ENCODE results near the gene CD164L2.

Gene CD164L2

DNA sequence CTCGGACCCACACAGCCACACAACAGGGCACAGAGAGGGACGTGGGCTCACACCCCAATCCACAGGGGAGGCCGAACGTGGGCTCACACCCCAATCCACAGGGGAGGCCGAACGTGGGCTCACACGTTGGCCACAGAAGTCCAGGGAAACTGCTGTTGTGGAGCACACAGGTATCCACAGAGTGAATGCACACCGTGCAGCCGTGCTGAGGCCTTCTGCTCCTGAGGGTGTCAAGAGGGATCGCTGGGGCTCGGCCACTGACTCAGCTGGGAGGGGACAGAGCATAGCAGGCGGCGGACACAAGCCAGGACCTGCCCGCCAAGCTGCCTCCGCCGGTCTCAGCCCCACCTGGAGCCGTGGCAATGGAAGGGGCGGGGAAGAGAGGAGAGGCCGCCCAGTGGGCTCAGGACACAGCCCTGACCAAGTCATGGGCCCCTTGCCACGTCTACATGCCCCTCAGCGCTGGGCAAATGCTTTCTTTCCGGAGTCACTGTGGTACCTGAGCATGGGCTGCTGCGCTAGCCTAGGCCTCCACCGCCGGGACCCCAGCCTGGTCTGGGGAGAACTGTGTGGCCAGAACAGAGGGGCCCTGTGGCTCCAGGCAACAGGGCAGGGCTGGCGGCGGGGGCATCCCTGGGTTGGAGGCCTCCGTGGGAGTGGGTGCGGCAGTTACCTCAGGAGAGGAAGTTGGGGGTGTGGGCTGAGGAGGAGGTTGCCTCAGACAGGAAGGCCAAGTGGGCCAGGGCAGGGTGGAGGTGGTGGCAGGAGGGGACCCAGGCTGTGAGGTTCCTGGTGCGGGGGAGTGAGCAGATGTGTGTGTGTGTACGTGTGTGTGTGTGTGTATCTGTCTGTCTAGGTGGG is 40.1 kb downstream of the CD164L2 start:
- no peak for FAIRE-seq

DNA sequence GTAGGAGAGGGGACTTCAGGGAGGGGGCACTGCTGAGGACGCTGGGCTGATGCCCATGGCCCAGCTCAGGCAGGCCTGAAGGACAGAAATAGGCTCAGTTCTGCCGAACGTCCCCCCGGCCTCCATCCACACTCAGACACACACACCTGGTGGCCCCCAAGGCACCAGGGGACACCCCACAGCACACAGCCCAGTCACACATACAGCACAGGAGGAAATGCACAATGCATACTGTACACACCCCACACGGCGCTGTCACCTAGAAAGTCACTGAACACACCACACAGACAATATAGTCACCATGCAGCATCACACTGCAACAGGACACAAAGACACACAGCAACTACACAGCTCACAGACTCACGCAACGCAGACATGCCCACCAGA is 40.7 kb downstream of the CD164L2 start:
- no peak for FAIRE-seq

GRCh38 chr1:27341525-27342252 is 41.4 kb downstream of the CD164L2 start, which contains the start of gene SYTL1:
Gene SYTL1, plus strand, starts transcription at chr1:27342022. Its CDS starts 3,313 bp downstream, at chr1:27345335.
- no peak for FAIRE-seq

DNA sequence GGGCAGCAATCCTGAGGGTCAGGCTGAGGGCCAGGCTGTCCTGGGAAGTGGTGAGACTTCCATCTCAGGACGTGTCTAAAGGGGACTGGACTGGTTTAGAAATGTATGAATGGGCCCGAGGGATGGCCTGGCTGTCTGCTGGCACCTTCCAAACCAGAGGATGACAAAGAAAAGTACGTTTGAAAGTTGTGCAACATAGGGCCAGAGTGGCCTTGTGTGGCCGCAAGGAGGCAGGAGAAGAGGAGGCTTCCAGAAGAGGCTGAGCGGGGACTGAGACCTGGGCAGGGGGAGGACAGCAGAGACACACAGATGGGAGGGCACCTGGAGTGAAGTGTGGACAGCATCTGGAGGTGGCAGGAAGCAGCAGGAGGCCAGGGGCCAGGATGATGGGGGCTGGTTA is 43.9 kb downstream of the CD164L2 start:
- FAIRE-seq = no peak

DNA sequence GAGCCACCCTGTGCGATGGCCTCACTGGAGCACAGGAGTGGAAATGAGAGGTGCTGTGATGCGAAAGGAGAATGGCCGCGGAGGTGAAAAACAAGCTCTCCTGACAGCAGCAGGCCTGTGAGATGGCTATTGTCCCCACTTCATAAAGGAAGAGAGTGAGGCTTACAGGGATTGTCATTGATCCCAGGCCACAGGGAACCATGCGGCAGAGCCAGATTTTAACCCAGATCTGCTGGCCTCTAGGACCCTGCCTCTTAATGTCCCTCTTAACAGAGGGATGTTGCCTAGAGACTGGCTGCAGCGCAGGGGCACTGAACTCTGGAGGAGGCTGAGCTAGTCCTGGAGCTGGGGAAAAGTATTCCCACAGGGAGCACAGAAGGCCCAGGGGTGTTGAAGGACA is 44.4 kb downstream of the CD164L2 start:
- no peak for FAIRE-seq

DNA sequence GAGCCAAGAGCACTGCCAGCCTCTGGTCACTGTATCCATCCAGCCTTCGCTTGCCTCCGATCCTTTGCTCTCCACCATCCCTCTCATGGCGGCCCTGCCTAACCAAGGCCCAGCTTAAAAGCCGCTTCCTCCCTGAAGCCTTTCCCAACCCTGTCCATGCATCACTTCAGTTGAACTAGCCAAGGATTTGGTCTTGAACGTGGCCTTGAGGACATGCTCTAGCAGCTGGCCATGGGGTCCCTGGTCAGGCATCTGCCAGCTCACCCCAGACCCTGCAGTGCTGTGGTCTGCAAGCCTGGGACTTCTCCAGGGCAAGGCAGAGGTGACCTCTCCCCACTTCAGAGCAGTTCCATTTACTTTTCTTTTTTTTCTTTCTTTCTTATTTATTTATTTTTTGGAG is 46.4 kb downstream of the CD164L2 start:
- FAIRE-seq = no peak

- FAIRE-seq = no peak
These were observed 47.4 kb downstream of the CD164L2 start for GRCh38 chr1:27335506-27336422.

DNA sequence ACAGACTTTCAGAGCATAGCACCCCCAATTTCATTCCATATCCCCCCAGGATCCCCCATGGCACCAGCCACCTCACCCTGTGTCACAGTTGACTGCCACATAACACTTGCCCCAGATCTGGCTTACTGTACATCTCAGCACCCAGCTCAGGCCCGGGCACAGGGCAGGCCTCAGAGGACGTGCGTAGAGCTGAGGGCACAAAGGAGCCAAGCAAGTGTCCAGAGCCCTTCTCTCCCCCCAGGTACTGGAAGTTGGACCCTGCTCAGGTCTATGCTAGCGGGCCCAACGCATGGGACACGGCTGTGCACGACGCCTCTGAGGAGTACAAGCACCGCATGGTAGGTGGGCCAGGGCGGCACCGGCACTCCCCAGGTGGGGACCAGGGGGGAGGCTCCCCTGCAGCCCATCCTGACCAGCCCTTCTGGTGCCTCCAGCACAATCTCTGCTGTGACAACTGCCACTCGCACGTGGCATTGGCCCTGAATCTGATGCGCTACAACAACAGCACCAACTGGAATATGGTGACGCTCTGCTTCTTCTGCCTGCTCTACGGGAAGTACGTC is 49.3 kb downstream of the CD164L2 start:
- no peak for FAIRE-seq

DNA sequence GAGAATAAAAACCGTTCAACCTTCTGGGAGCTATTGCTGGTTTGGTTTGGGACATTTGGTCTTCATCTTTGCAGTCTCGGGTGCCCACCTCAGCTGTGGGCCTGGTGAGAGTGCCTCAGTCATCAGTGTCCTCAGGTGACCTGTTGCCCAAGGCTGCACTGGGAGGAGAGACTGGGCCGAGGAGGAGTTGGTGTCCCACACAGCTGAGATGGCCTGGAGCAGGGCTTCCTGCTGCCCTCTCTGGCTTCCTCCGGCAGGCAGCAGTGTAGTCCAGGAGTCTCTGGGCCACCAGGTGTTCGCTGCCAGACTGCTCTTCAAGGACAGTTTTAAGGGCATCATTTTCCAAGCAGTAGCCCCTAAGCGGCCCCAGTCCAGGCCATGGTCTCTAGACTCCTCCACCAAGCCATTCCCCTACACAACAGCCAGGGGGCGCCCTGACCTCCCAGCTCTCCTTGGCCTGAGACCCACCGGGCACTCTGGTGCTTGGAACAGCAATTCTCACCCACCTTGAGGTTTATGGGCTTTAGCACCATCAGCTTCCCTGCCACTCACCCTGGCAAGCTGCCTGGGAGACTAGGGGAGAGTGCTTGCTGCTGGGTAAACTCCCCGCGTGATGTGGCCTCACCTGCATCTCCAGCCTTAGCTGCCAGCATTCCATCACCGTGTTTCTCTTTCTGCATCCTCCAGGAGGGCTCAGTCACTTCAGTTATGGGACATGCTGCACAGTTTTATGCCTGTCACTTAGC is 50.4 kb downstream of the CD164L2 start:
- no peak for FAIRE-seq

DNA sequence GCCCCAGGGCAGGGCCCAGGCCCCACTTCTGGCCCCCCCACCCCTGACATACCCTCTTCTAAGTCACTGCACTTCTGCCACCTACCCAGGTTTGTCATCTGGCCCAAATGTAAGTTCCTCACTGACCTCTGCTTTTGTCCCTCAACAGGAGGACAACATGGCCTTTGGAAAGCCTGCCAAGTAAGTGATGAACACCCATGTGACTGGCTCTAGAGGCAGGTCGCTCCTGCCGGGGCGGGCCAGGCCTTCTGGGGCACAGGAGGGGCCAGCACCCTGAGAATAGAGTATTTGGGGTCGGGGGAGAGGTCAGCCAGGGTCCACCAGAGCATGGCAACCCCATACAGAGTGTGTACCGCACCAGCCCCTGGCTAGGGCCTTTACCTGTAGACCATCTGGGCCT is 51.2 kb downstream of the CD164L2 start:
- FAIRE-seq = no peak

DNA sequence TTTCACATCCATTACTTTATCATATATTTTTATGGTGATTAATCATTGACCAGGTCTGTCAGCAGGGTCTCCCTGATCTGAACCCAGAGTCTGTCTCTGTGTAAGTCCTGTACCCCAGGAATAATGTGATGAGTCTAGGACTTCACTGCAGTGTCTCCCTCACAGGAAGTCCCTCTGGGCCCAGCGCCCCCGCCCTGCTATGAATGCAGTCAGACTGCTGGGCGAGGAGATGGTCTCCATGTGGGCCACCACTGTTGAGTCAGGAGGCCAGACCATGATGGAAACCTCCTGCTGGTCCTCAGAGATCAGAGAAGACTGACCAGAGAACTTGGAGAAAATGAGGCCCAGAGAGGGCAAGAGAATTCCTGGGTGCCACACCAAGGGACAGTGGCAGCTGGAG is 51.7 kb downstream of the CD164L2 start:
- FAIRE-seq = no peak

DNA sequence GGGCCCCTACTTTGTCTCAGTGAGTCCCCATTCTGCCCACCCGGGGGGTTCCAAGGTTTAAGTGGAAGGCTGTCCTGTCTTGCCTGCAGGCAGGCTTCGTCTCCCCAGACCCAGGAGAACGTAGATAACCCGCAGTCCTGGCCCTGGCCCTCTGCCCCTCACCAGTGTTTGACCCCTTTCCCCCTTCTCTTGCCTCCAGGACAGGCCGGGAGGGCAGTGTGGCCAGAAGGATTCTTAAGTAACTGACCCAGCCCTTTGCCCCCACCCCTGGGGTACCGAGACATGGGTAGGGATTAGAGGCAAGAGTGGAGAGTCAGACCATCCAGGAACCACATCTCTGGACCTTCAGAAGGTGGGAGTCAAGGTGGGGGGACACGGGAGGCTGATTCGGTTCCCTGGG is 52.3 kb downstream of the CD164L2 start:
- FAIRE-seq = no peak

Measured in endometrium (tissue), 2 donors.